HepG2 (cell line): ENCODE data around the gene ADGRL3. TPM values are rescaled to one million over a fixed set of nuclear protein-coding genes. Genes with fewer than 3 reads are reported as not detected.

Experiments
- ATAC-seq: fragments of 200-7000 bp; cut with Tn5 transposase; 3 replicates; pipeline ENCODE4 v1.9.1; 2020; ENCODE audit warnings: mild to moderate bottlenecking, moderate library complexity
- BruUV-seq: library from RNA; stranded (reverse); fragments of 400-500 nt; replicated peaks from 2 replicates; lab custom pipeline; 2021; lab: Mats Ljungman, UMichigan
- CTCF ChIA-PET: fragments of 300-600 bp; formaldehyde crosslinking; extraction: SDS; loops from one replicate; lab custom pipeline; 2021; ENCODE audit warnings: low total read pairs, inconsistent platforms, low intra/inter-chr PET ratio; lab: Yijun Ruan, JAX
- POLR2A ChIA-PET: fragments of 350-600 bp; sonication (Branson Sonifier 250); formaldehyde crosslinking; loops from one replicate; lab custom pipeline; 2020; ENCODE audit warnings: antibody characterized with exemption, inconsistent platforms; lab: Yijun Ruan, JAX
- DNase-seq: peaks from one replicate; pipeline ENCODE4 v3.0.0-alpha.2; 2015; ENCODE audit warnings: low spot score
- FAIRE-seq: peaks from 3 replicates; lab custom pipeline; 2011; peaks lifted over from hg19 to GRCh38; lab: Jason Lieb, UNC
- H2AFZ ChIP-seq: one replicate; pipeline ENCODE4 v1.6.1; 2011; ENCODE audit warnings: low read length, inconsistent platforms
- H3K27ac ChIP-seq: fragments of 300-600 bp; 3 replicates; pipeline ENCODE4 v1.8.0; 2011; ENCODE audit warnings: mixed run types, mild to moderate bottlenecking, mixed read lengths, low read length, inconsistent platforms; ENCODE audit not compliant: insufficient read depth; ENCODE audit errors: extremely low read length
- H3K27me3 ChIP-seq, 2 experiments: fragments of 200-600 bp in 1 of 2; 2 replicates in 1 of 2; 3 replicates in 1 of 2; pipeline versions ENCODE4 v1.6.0 to v1.8.0; 2011; ENCODE audit warnings: low read length in 2 of 2, mild to moderate bottlenecking in 2 of 2, moderate library complexity in 2 of 2, inconsistent platforms in 1 of 2; ENCODE audit not compliant: insufficient read depth in 2 of 2, control insufficient read depth in 1 of 2
- H3K36me3 ChIP-seq, 2 experiments: fragments of 200-600 bp in 1 of 2; replicated peaks in 1 of 2; 2 replicates in 1 of 2; 3 replicates in 1 of 2; pipeline versions ENCODE4 v1.5.1 to v1.8.0; 2011; ENCODE audit warnings: low read length in 2 of 2, inconsistent platforms in 1 of 2; ENCODE audit not compliant: insufficient read depth in 2 of 2, control insufficient read depth in 1 of 2
- H3K4me1 ChIP-seq: 2 replicates; pipeline ENCODE4 v1.5.1; 2012; ENCODE audit warnings: low read length, inconsistent platforms; ENCODE audit not compliant: insufficient read depth
- H3K4me2 ChIP-seq: 2 replicates; pipeline ENCODE4 v1.6.0; 2011; ENCODE audit warnings: low read depth, low read length, inconsistent platforms
- H3K4me3 ChIP-seq, 3 experiments: fragments of 200-600 bp in 1 of 3; sonication (generic), shearing (Covaris generic) in 1 of 3; replicated peaks in 1 of 3; 2 replicates each; pipeline ENCODE4 v1.5.1; 2011 to 2016; ENCODE audit warnings: low read length in 3 of 3, inconsistent platforms in 2 of 3, low read depth in 2 of 3, mild to moderate bottlenecking in 2 of 3, control low read depth in 1 of 3, mixed read lengths in 1 of 3; ENCODE audit not compliant: insufficient read depth in 1 of 3
- H3K79me2 ChIP-seq: one replicate; pipeline ENCODE4 v1.6.1; 2011; ENCODE audit warnings: low read length, inconsistent platforms; ENCODE audit not compliant: insufficient read depth
- H3K9ac ChIP-seq: 2 replicates; pipeline ENCODE4 v1.6.0; 2011; ENCODE audit warnings: mild to moderate bottlenecking, low read depth, low read length, inconsistent platforms; ENCODE audit not compliant: insufficient read depth
- H3K9me3 ChIP-seq: 2 replicates; pipeline ENCODE4 v1.5.1; 2012; ENCODE audit warnings: mild to moderate bottlenecking, low read length
- H4K20me1 ChIP-seq: 2 replicates; pipeline ENCODE4 v1.6.0; 2011; ENCODE audit warnings: inconsistent platforms, mild to moderate bottlenecking, low read length, moderate library complexity; ENCODE audit not compliant: insufficient read depth
- CHD2 ChIP-seq: IDR thresholded peaks from 2 replicates; pipeline ENCODE4 v1.6.1; 2011; ENCODE audit warnings: low read depth, low read length, improper control_type of control experiment
- GTF3A ChIP-seq: sonication (generic); formaldehyde crosslinking; conservative IDR thresholded peaks from 2 replicates; pipeline ENCODE4 v1.4.0; 2020; ENCODE audit warnings: mild to moderate bottlenecking, missing genetic modification reagents
- KAT2B ChIP-seq: fragments of 150-350 bp; IDR thresholded peaks from 2 replicates; pipeline ENCODE4 v1.6.1; 2014; ENCODE audit warnings: low read depth, low read length, borderline replicate concordance
- REST ChIP-seq, 2 experiments: IDR thresholded peaks; 2 replicates each; pipeline ENCODE4 v1.6.1; 2011 to 2012; ENCODE audit warnings: low read length in 2 of 2, borderline replicate concordance in 1 of 2, low read depth in 1 of 2, mild to moderate bottlenecking in 1 of 2, moderate library complexity in 1 of 2
- SAFB2 ChIP-seq: sonication (generic); formaldehyde crosslinking; IDR thresholded peaks from 2 replicates; pipeline ENCODE4 v1.5.1; 2020; ENCODE audit warnings: missing genetic modification reagents, low read depth, mild to moderate bottlenecking, borderline replicate concordance
- SOX5 ChIP-seq: IDR thresholded peaks from 2 replicates; pipeline ENCODE4 v1.6.1; 2016; ENCODE audit warnings: borderline replicate concordance
- SP5 ChIP-seq: IDR thresholded peaks from 2 replicates; pipeline ENCODE4 v1.6.1; 2016; ENCODE audit warnings: low read depth, borderline replicate concordance
- TEAD3 ChIP-seq: optimal IDR thresholded peaks from 2 replicates; pipeline ENCODE3; 2016; ENCODE audit warnings: borderline replicate concordance
- UBTF ChIP-seq: sonication (generic); formaldehyde crosslinking; IDR thresholded peaks from 2 replicates; pipeline ENCODE4 v1.4.0; 2020; ENCODE audit warnings: mild to moderate bottlenecking, missing genetic modification reagents
- ZBTB20 ChIP-seq: sonication (generic); formaldehyde crosslinking; IDR thresholded peaks from 2 replicates; pipeline ENCODE4 v1.8.1; 2023; ENCODE audit warnings: missing genetic modification reagents, low read depth, mild to moderate bottlenecking, borderline replicate concordance
- ZFP82 ChIP-seq: sonication (generic); formaldehyde crosslinking; IDR thresholded peaks from 2 replicates; pipeline ENCODE4 v1.5.1; 2020; ENCODE audit warnings: mild to moderate bottlenecking, missing genetic modification reagents, borderline replicate concordance
- ZNF235 ChIP-seq: sonication (generic); formaldehyde crosslinking; IDR thresholded peaks from 2 replicates; pipeline ENCODE4 v1.8.1; 2023; ENCODE audit warnings: mild to moderate bottlenecking, missing genetic modification reagents, borderline replicate concordance
- ZNF337 ChIP-seq: sonication (generic); formaldehyde crosslinking; IDR thresholded peaks from 2 replicates; pipeline ENCODE4 v1.5.1; 2020; ENCODE audit warnings: missing genetic modification reagents, low read depth, mild to moderate bottlenecking, borderline replicate concordance
- ZNF441 ChIP-seq: sonication (generic); formaldehyde crosslinking; IDR thresholded peaks from 2 replicates; pipeline ENCODE4 v1.7.0; 2021; ENCODE audit warnings: missing genetic modification reagents, borderline replicate concordance
- ZNF570 ChIP-seq: sonication (generic); formaldehyde crosslinking; IDR thresholded peaks from 2 replicates; pipeline ENCODE4 v1.4.0; 2020; ENCODE audit warnings: mild to moderate bottlenecking, missing genetic modification reagents, borderline replicate concordance
- ZSCAN22 ChIP-seq: sonication (generic); formaldehyde crosslinking; IDR thresholded peaks from 2 replicates; pipeline ENCODE4 v1.4.0; 2020; ENCODE audit warnings: mild to moderate bottlenecking, missing genetic modification reagents
- WGBS: methylation state at CpG from one replicate; pipeline ENCODE4 v1.1.6; 2017; ENCODE audit warnings: low lambda C conversion rate; 5-methylcytosine and 5-hydroxymethylcytosine counted together
- in situ Hi-C: cut with HindIII; loops from 2 replicates; pipeline ENCODE4 v1.10.0; 2017; ENCODE audit warnings: low pct_unique_long_range_greater_than_20kb; ENCODE audit not compliant: extremely low pct_ligation_motif_present
- intact Hi-C: fragments of 100-400 bp; cut with micrococcal nuclease; formaldehyde crosslinking; loops from one replicate; pipeline ENCODE4 v1.10.0; 2022; ENCODE audit not compliant: unreplicated experiment
- polyA plus RNA-seq, 8 experiments: library from polyadenylated mRNA; depleted of rRNA in 3 of 8; stranded (reverse) in 7 of 8; unstranded in 1 of 8; fragments of >200 nt; fragmentation: Illumina TruSeq in 4 of 8; extraction: Trizol in 4 of 8; gene quantifications; 2 replicates each; pipeline versions ENCODE4 v1.2.1 to v1.2.3, GENCODE V29; 2011 to 2016; ENCODE audit warnings: low read depth in 4 of 8, missing spikeins in 1 of 8, mixed read lengths in 1 of 8; ENCODE audit not compliant: insufficient read depth in 1 of 8
- total RNA-seq, 5 experiments: library from RNA; depleted of rRNA; stranded (reverse); fragments of >200 nt; fragmentation: Illumina TruSeq; extraction: Trizol; gene quantifications; 2 replicates each; pipeline ENCODE4 v1.2.3, GENCODE V29; 2016; ENCODE audit warnings: low read depth in 1 of 5

ADGRL3 gene
- total and polyA plus RNA-seq, 2 of the 13 experiments (the other 11 are each of a cell fraction or from before 2014, with no cell fraction given) = 0.04 to 0.05 TPM

- TF ChIP-seq SOX5 (CRISPR knock-in tag) (0 out of 2 replicates have a peak, but pooled peaks have one; percentile 24), ZNF235 (CRISPR knock-in tag) (no peak), SP5 (CRISPR knock-in tag) (no peak), REST (IDR thresholded peaks at IDR 0.05; ENCODE audit: borderline replicate concordance in 1 of 2, low read depth in 1 of 2, low read length in 2 of 2) (no peak), ZNF337 (CRISPR knock-in tag) (no peak)
Observed at GRCh38 chr4:61531188-61531587, 331.1 kb downstream of the ADGRL3 start (continued).

GRCh38 chr4:61532336-61533000 lies 332.3 kb downstream of the ADGRL3 start:
- BruUV-seq = no TSS peak
- FAIRE-seq (no peak), DNase-seq (no peak), ATAC-seq (no peak)
- intact Hi-C loops = no loop called here
- H2AFZ ChIP-seq = no peak overlapping the region
- ChIA-PET CTCF (no interaction called here), POLR2A (no interaction called here)
- H3K9ac ChIP-seq = no peak overlapping the region
- H3K79me2 ChIP-seq = no peaks in the 10 kb centered on the region
- no peaks in the 10 kb centered on the region for H3K27me3 ChIP-seq
- no peak overlapping the region for H3K27ac ChIP-seq
- no peaks in the 10 kb centered on the region for H3K36me3 ChIP-seq
- TF ChIP-seq KAT2B = no peak
- no peak for TF ChIP-seq ZNF441 (CRISPR knock-in tag)
- TF ChIP-seq ZNF570 (CRISPR knock-in tag) = no peak
- no peak for TF ChIP-seq GTF3A (CRISPR knock-in tag)
- TF ChIP-seq TEAD3 (CRISPR knock-in tag) = no peak
- TF ChIP-seq UBTF (CRISPR knock-in tag) = no peak
- TF ChIP-seq SAFB2 (CRISPR knock-in tag) = no peak
- TF ChIP-seq ZSCAN22 (CRISPR knock-in tag) = no peak
- TF ChIP-seq ZBTB20 (CRISPR knock-in tag) = no peak
- no peak for TF ChIP-seq ZFP82 (CRISPR knock-in tag)
- TF ChIP-seq CHD2 = no peak
- H4K20me1 ChIP-seq = no peaks in the 10 kb centered on the region
- no peak overlapping the region for H3K4me2 ChIP-seq
- H3K4me3 ChIP-seq = no peak overlapping the region
- whole genome bisulfite sequencing = 71% methylated on average over 14 of the region's 14 CpGs
- in situ Hi-C loops = no loop called here
- H3K4me1 ChIP-seq = 0 out of 2 replicates have a peak, but pooled peaks cover 10% of the 10 kb centered on the region
- no peaks in the 10 kb centered on the region for H3K9me3 ChIP-seq
